H1 (cell line): Measurements from ENCODE around the gene TMED10. TPM values are rescaled to one million over a fixed set of nuclear protein-coding genes. Genes with fewer than 3 reads are reported as not detected.
"Not testable (repeated sequence)": the region's sequence is repeated elsewhere in the genome, so short reads cannot be mapped to it uniquely, and the experiment has no call there.

Experiments
- CTCF ChIA-PET: fragments of 300-600 bp; sonication (Branson Sonifier 250); formaldehyde crosslinking; loops from one replicate; lab custom pipeline; 2021; ENCODE audit not compliant: partially characterized antibody; lab: Charles Lee
- POLR2A ChIA-PET: fragments of 300-600 bp; sonication (Branson Sonifier 250); formaldehyde crosslinking; loops from one replicate; lab custom pipeline; 2021; ENCODE audit warnings: inconsistent platforms; ENCODE audit not compliant: partially characterized antibody; lab: Charles Lee
- DNase-seq, 2 experiments: peaks; one replicate each; pipeline versions ENCODE4 v3.0.0 to v3.0.0-alpha.2; 2010 to 2022; ENCODE audit warnings: low spot score in 2 of 2, low read depth in 1 of 2, mixed read lengths in 1 of 2
- FAIRE-seq: peaks from 2 replicates; lab custom pipeline; 2011; peaks lifted over from hg19 to GRCh38; lab: Jason Lieb, UNC
- H2AFZ ChIP-seq: 2 replicates; pipeline ENCODE4 v1.8.1; 2012; ENCODE audit warnings: low read length, inconsistent platforms
- H2AK5ac ChIP-seq: 2 replicates; pipeline ENCODE4 v1.6.1; 2013; ENCODE audit warnings: low read depth, low read length
- H2BK120ac ChIP-seq: replicated peaks from 2 replicates; pipeline ENCODE3; 2013; ENCODE audit warnings: low read depth, low read length, inconsistent platforms
- H2BK12ac ChIP-seq: 2 replicates; pipeline ENCODE4 v1.6.1; 2013; ENCODE audit warnings: low read depth, low read length
- H2BK15ac ChIP-seq: 2 replicates; pipeline ENCODE4 v1.6.1; 2013; ENCODE audit warnings: low read length
- H2BK20ac ChIP-seq: 2 replicates; pipeline ENCODE4 v1.6.1; 2013; ENCODE audit warnings: low read length
- H2BK5ac ChIP-seq: 2 replicates; pipeline ENCODE4 v1.6.1; 2013; ENCODE audit warnings: low read depth, low read length
- H3K14ac ChIP-seq: 2 replicates; pipeline ENCODE4 v1.6.1; 2013; ENCODE audit warnings: inconsistent platforms; ENCODE audit not compliant: insufficient read length
- H3K18ac ChIP-seq: 2 replicates; pipeline ENCODE4 v1.6.1; 2013; ENCODE audit warnings: low read length; ENCODE audit errors: extremely low read depth
- H3K23ac ChIP-seq: 2 replicates; pipeline ENCODE4 v1.6.1; 2013; ENCODE audit warnings: inconsistent platforms; ENCODE audit not compliant: insufficient read length
- H3K23me2 ChIP-seq: 2 replicates; pipeline ENCODE4 v1.6.1; 2013; ENCODE audit warnings: low read depth, low read length
- H3K27ac ChIP-seq: 2 replicates; pipeline ENCODE4 v1.6.1; 2011; ENCODE audit warnings: low read depth, low read length, inconsistent platforms
- H3K27me3 ChIP-seq, 4 experiments: replicated peaks in 1 of 4; 1 replicate in 1 of 4; 2 replicates in 3 of 4; pipeline versions ENCODE4 v1.6.1 to v1.8.1; 2011 to 2013; ENCODE audit warnings: low read length in 3 of 4, mild to moderate bottlenecking in 3 of 4, inconsistent platforms in 2 of 4, mixed read lengths in 2 of 4, moderate library complexity in 1 of 4; ENCODE audit not compliant: control insufficient read depth in 3 of 4, insufficient read depth in 3 of 4; ENCODE audit errors: extremely low read depth in 1 of 4
- H3K36me3 ChIP-seq, 4 experiments: 2 replicates each; pipeline versions ENCODE4 v1.6.1 to v1.8.1; 2011 to 2013; ENCODE audit warnings: mild to moderate bottlenecking in 4 of 4, low read length in 3 of 4, moderate library complexity in 2 of 4, control low read depth in 1 of 4, inconsistent platforms in 1 of 4; ENCODE audit not compliant: insufficient read depth in 4 of 4, control insufficient read depth in 2 of 4
- H3K4ac ChIP-seq: replicated peaks from 2 replicates; pipeline ENCODE3; 2013; ENCODE audit warnings: low read length, low read depth, mixed read lengths, inconsistent platforms; ENCODE audit not compliant: insufficient read length
- H3K4me1 ChIP-seq, 4 experiments: replicated peaks in 1 of 4; 1 replicate in 1 of 4; 2 replicates in 3 of 4; pipeline versions ENCODE4 v1.6.1 to v1.8.1; 2011 to 2013; ENCODE audit warnings: low read length in 3 of 4, inconsistent platforms in 2 of 4, mixed read lengths in 1 of 4; ENCODE audit not compliant: insufficient read depth in 4 of 4, control insufficient read depth in 3 of 4
- H3K4me2 ChIP-seq, 2 experiments: 2 replicates each; pipeline versions ENCODE4 v1.6.1 to v1.8.1; 2011 to 2013; ENCODE audit warnings: low read depth in 2 of 2, low read length in 2 of 2, control low read depth in 1 of 2, inconsistent platforms in 1 of 2, mild to moderate bottlenecking in 1 of 2; ENCODE audit not compliant: insufficient read depth in 1 of 2
- H3K4me3 ChIP-seq, 4 experiments: fragments of 200-600, 300-600 bp in 1 of 4; sonication (generic), shearing (Covaris generic), sonication (Bioruptor Twin) in 1 of 4; 2 replicates each; pipeline versions ENCODE4 v1.5.1 to v1.8.1; 2011 to 2016; ENCODE audit warnings: low read length in 4 of 4, low read depth in 3 of 4, control low read depth in 2 of 4, inconsistent platforms in 2 of 4, mild to moderate bottlenecking in 2 of 4, mixed read lengths in 1 of 4, moderate library complexity in 1 of 4; ENCODE audit not compliant: insufficient read depth in 2 of 4; ENCODE audit errors: extremely low read depth in 1 of 4
- H3K56ac ChIP-seq: replicated peaks from 2 replicates; pipeline ENCODE3; 2013; ENCODE audit warnings: low read depth, mild to moderate bottlenecking, mixed read lengths, low read length, inconsistent platforms; ENCODE audit not compliant: insufficient read length
- H3K79me1 ChIP-seq: 2 replicates; pipeline ENCODE4 v1.6.1; 2013; ENCODE audit warnings: low read depth, low read length, control low read depth
- H3K79me2 ChIP-seq, 2 experiments: 2 replicates each; pipeline versions ENCODE4 v1.6.1 to v1.8.1; 2012 to 2013; ENCODE audit warnings: low read length in 2 of 2, mild to moderate bottlenecking in 2 of 2, inconsistent platforms in 1 of 2; ENCODE audit not compliant: insufficient read depth in 2 of 2, control insufficient read depth in 1 of 2
- H3K9ac ChIP-seq, 4 experiments: replicated peaks in 1 of 4; 1 replicate in 1 of 4; 2 replicates in 3 of 4; pipeline versions ENCODE4 v1.6.1 to v1.8.1; 2011 to 2013; ENCODE audit warnings: low read depth in 3 of 4, low read length in 3 of 4, control low read depth in 2 of 4, mild to moderate bottlenecking in 2 of 4, moderate library complexity in 2 of 4, inconsistent platforms in 1 of 4; ENCODE audit errors: extremely low read depth in 1 of 4
- H3K9me3 ChIP-seq, 2 experiments: 2 replicates each; pipeline versions ENCODE4 v1.6.1 to v1.8.1; 2012 to 2013; ENCODE audit warnings: mild to moderate bottlenecking in 2 of 2, moderate library complexity in 2 of 2, control low read depth in 1 of 2, inconsistent platforms in 1 of 2, low read depth in 1 of 2, low read length in 1 of 2, mixed read lengths in 1 of 2; ENCODE audit not compliant: insufficient read depth in 2 of 2
- H4K20me1 ChIP-seq, 2 experiments: replicated peaks in 1 of 2; 2 replicates each; pipeline versions ENCODE3 to v1.8.1; 2011 to 2013; ENCODE audit warnings: inconsistent platforms in 2 of 2, low read length in 2 of 2, mild to moderate bottlenecking in 1 of 2; ENCODE audit not compliant: insufficient read depth in 2 of 2, control insufficient read depth in 1 of 2
- H4K5ac ChIP-seq: 2 replicates; pipeline ENCODE4 v1.6.1; 2013; ENCODE audit warnings: low read length, low read depth, mixed read lengths, inconsistent platforms; ENCODE audit not compliant: insufficient read length
- H4K8ac ChIP-seq: 2 replicates; pipeline ENCODE4 v1.8.0; 2013; ENCODE audit warnings: mild to moderate bottlenecking, moderate library complexity, low read length, inconsistent platforms; ENCODE audit not compliant: insufficient read depth; ENCODE audit errors: extremely low read depth
- H4K91ac ChIP-seq: replicated peaks from 2 replicates; pipeline ENCODE3; 2013; ENCODE audit warnings: low read length, mixed read lengths, inconsistent platforms; ENCODE audit not compliant: insufficient read length
- EZH2 ChIP-seq: fragments of 200-600 bp; sonication (generic); IDR thresholded peaks from 2 replicates; pipeline ENCODE4 v1.7.1; 2012; ENCODE audit warnings: low read depth, mild to moderate bottlenecking, moderate library complexity, low read length, inconsistent platforms; ENCODE audit not compliant: severe bottlenecking
- WGBS, 2 experiments: shearing (Covaris generic) in 1 of 2; methylation state at CpG; one replicate each; pipeline versions ENCODE4 v1.1.6 to v1.1.7; 2013 to 2015; ENCODE audit warnings: low lambda C conversion rate in 2 of 2, mixed read lengths in 2 of 2, inconsistent platforms in 1 of 2, low coverage in 1 of 2, missing lambda C conversion rate in 1 of 2; ENCODE audit not compliant: insufficient replicate concordance in 2 of 2, insufficient coverage in 1 of 2, insufficient read length in 1 of 2; ENCODE audit errors: extremely low coverage in 1 of 2, missing lambda C conversion rate in 1 of 2; 5-methylcytosine and 5-hydroxymethylcytosine counted together
- polyA plus RNA-seq, 7 experiments: library from polyadenylated mRNA; depleted of rRNA in 3 of 7; stranded (reverse) in 5 of 7; unstranded in 2 of 7; fragments of >200 nt in 5 of 7; fragments of 200-250 nt in 2 of 7; gene quantifications; 1 replicate in 5 of 7; 2 replicates in 1 of 7; 4 replicates in 1 of 7; pipeline versions ENCODE4 v1.2.1 to v1.2.3, GENCODE V29; 2011 to 2013; ENCODE audit warnings: missing spikeins in 2 of 7, mixed read lengths in 2 of 7
- total RNA-seq: library from RNA; stranded (reverse); fragmentation: NEBNext Ultra II Directional; extraction: Animal tissue kit (Norgen Biotek cat#: 25700); gene quantifications from 2 replicates; pipeline ENCODE4 v1.2.1, GENCODE V29; 2021

Gene TMED10
- total and polyA plus RNA-seq, 2 of the 8 experiments (the other 6 are each of a cell fraction or from before 2014, with no cell fraction given), result 218 to 250 TPM

DNA sequence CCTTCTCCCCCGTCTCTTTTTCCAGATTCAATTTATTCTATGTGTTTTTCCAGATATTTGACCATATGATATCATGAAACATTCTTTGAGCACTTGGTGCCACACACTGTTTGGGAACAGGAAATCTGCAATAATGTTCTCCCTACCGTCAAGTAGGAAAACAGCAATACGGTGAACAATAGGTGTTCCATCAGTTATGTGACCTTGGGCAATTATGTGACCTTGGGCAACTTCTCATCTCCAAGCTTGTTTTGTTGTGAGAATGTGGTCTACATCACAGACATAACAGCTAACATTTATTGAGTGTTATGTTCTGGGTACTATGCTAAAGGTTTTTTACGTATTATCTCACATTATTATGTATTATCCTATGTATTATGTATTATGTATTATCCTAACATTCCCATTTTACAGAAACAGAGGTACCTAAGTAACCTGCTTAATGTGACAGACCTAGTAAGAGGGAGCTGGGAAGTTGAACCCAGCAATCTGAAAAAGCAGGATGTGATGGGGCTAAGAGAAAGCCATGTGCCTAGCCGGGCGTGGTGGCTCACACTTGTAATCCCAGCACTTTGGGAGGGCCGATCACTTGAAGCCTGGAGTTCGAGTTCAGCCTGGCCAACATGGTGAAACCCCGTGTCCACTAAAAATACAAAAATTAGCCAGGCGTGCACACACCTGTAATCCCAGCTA is 48.4 kb downstream of the TMED10 start (continued):
- no peak for TF ChIP-seq EZH2

DNA sequence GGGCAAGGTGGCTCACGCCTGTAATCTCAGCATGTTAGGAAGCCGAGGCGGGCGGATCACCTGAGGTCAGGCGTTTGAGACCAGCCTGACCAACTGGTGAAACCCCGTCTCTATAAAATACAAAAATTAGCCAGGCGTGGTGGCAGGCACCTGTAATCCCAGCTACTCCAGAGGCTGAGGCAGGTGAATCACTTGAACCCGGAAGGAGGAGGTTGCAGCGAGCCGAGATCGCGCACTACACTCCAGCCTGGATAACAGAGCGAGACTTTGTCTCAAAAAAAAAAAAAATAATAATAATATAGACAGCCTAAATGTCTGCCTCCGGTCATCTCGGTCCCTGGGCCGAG is 49.0 kb downstream of the TMED10 start:
- ChIA-PET CTCF (interaction anchor here (1.0 to 5.1 kb wide), 2 partner anchors 14 to 180 kb away, joined by 4 to 47 read pairs; no protein-coding TSS in a partner anchor), POLR2A (interaction anchor here (0.6 to 1.8 kb wide), 21 partner anchors 10 to 298 kb away, joined by 3 to 14 read pairs (median 3); partner anchors contain the start of gene ZC2HC1C)
- not testable (repeated sequence) for H3K4ac ChIP-seq, H2BK120ac ChIP-seq, H2AK5ac ChIP-seq, H3K56ac ChIP-seq, H3K36me3 ChIP-seq, H2BK20ac ChIP-seq, DNase-seq, H4K5ac ChIP-seq, H2BK12ac ChIP-seq, H3K9me3 ChIP-seq, H4K91ac ChIP-seq, H2AFZ ChIP-seq, H3K27me3 ChIP-seq, H3K14ac ChIP-seq, H3K79me1 ChIP-seq, H3K18ac ChIP-seq, H4K20me1 ChIP-seq, FAIRE-seq, H3K4me1 ChIP-seq, H3K23ac ChIP-seq, H2BK15ac ChIP-seq
- peak overlapping the region; percentile 73; the same call in 1 of the 2 replicates for H2BK5ac ChIP-seq
- H4K8ac ChIP-seq, result peak overlapping the region; percentile 97; the same call in 1 of the 2 replicates
- 77% methylated on average over 16 of the region's 16 CpGs; no CpG with 5 or more reads in 1 of the 2 experiments for WGBS, 2 experiments
- H3K4me3 ChIP-seq, result peak overlapping the region; percentile 75 to 89 (median 86)
- H3K9ac ChIP-seq, result peak overlapping the region in 3 of 4 experiments; percentile 63 to 94 (median 93); a peak in 6 of 7 replicates
- H3K23me2 ChIP-seq, result peaks cover 10% of the 10 kb centered on the region
- peak overlapping the region; percentile 83 to 88 for H3K4me2 ChIP-seq
- peak overlapping the region; percentile 86; the same call in 1 of the 2 replicates for H3K27ac ChIP-seq
- peaks cover 0 to 15% of the 10 kb centered on the region in 2 experiments; a peak in 2 of 4 replicates for H3K79me2 ChIP-seq
